CD4-positive, CD25-positive, alpha-beta regulatory T cell (primary cell): ENCODE data around the gene MRPL14. TPM values are rescaled to one million over a fixed set of nuclear protein-coding genes. Genes with fewer than 3 reads are reported as not detected.
A peak's percentile ranks its signal among the peaks of the same experiment; 100 is the strongest.
"Not testable (repeated sequence)": the region's sequence is repeated elsewhere in the genome, so short reads cannot be mapped to it uniquely, and the experiment has no call there.

Experiments used
- ATAC-seq, 2 donors: fragments of 150-1000 bp; cut with Tn5 transposase; one replicate each; pipeline ENCODE4 v1.10.0; 2021; ENCODE audit warnings: low read depth in 2 of 2, moderate number of reproducible peaks in 2 of 2, moderate library complexity in 1 of 2
- DNase-seq, 3 donors: peaks; one replicate each; pipeline versions ENCODE4 v3.0.0 to v3.0.0-alpha.2; 2012 to 2022; ENCODE audit warnings: mixed read lengths in 1 of 3
- H3K27ac ChIP-seq: one replicate; pipeline ENCODE4 v1.7.0; 2013; ENCODE audit warnings: mild to moderate bottlenecking, low read length; ENCODE audit not compliant: insufficient read depth, poor library complexity, severe bottlenecking
- H3K27me3 ChIP-seq: one replicate; pipeline ENCODE4 v1.7.0; 2013; ENCODE audit warnings: low read length; ENCODE audit not compliant: control insufficient read depth, insufficient read depth
- H3K36me3 ChIP-seq: one replicate; pipeline ENCODE4 v1.7.0; 2013; ENCODE audit warnings: mild to moderate bottlenecking, low read length, moderate library complexity; ENCODE audit not compliant: control insufficient read depth, insufficient read depth
- H3K4me1 ChIP-seq: 2 replicates; pipeline ENCODE4 v1.7.0; 2013; ENCODE audit warnings: mild to moderate bottlenecking, low read length; ENCODE audit not compliant: insufficient read depth, control insufficient read depth, poor library complexity, severe bottlenecking
- H3K4me3 ChIP-seq: one replicate; pipeline ENCODE4 v1.7.0; 2013; ENCODE audit warnings: low read depth, mild to moderate bottlenecking, low read length, moderate library complexity
- H3K9me3 ChIP-seq, 2 experiments: 1 replicate in 1 of 2; 2 replicates in 1 of 2; pipeline ENCODE4 v1.7.0; 2013; ENCODE audit warnings: low read length in 2 of 2, mild to moderate bottlenecking in 1 of 2, moderate library complexity in 1 of 2; ENCODE audit not compliant: control insufficient read depth in 2 of 2
- H3K27ac Mint-ChIP-seq, 3 donors: one replicate each; pipeline ENCODE4 v1.8.0; 2020 to 2022; ENCODE audit warnings: mild to moderate bottlenecking in 3 of 3, mixed read lengths in 3 of 3, moderate library complexity in 2 of 3
- H3K27me3 Mint-ChIP-seq: one replicate; pipeline ENCODE4 v1.8.0; 2022; ENCODE audit warnings: mild to moderate bottlenecking, mixed read lengths
- H3K36me3 Mint-ChIP-seq: one replicate; pipeline ENCODE4 v1.8.0; 2020; ENCODE audit warnings: mixed read lengths
- H3K4me1 Mint-ChIP-seq, 4 donors: one replicate each; pipeline ENCODE4 v1.8.0; 2020 to 2022; ENCODE audit warnings: mixed read lengths in 4 of 4, mild to moderate bottlenecking in 1 of 4
- H3K4me3 Mint-ChIP-seq, 4 donors: one replicate each; pipeline ENCODE4 v1.8.0; 2020 to 2022; ENCODE audit warnings: mild to moderate bottlenecking in 4 of 4, mixed read lengths in 4 of 4, moderate library complexity in 3 of 4
- H3K9me3 Mint-ChIP-seq, 7 donors: one replicate each; pipeline ENCODE4 v1.8.0; 2020 to 2022; ENCODE audit warnings: mixed read lengths in 7 of 7, mild to moderate bottlenecking in 3 of 7, moderate library complexity in 2 of 7
- polyA plus RNA-seq, 4 donors: library from polyadenylated mRNA; unstranded; fragments of 300-500 nt; fragmentation: Illumina TruSeq; gene quantifications; one replicate each; pipeline ENCODE4 v1.2.3, GENCODE V29; 2021
- total RNA-seq: library from RNA; stranded (reverse); gene quantifications from one replicate; pipeline ENCODE4 v1.2.3, GENCODE V29; 2022

MRPL14 gene
- total and polyA plus RNA-seq, 5 donors from 2014 or later: 11.8 to 101 (median 82.9) TPM

DNA sequence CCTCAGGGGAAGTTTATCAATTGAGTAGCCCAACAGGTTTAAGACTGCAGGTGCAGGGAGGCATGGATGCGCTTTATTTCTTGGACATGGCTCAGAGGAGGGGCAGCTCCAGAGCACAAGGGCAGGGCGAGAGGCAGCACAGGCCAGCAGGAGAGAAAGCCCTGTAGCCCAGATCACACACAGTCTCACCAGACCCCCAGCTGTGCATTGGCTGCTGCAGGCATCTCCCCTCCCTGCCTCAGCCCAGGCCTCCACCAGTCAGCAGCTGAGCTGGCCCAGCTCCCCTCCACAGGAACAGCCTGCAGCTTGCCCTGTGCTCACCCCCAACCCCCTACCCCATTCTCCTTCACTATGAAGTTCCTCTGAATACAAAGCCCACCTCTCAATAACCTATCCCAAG, 24.7 kb downstream of the MRPL14 start:
- peaks cover 5% of the 10 kb centered on the region for H3K36me3 Mint-ChIP-seq
- Histone ChIP-seq H3K9me3 (no peaks in the 10 kb centered on the region), H3K4me1 (no peaks in the 10 kb centered on the region), H3K4me3 (no peak overlapping the region), H3K36me3 (peaks cover 16% of the 10 kb centered on the region), H3K27ac (no peak overlapping the region), H3K27me3 (no peaks in the 10 kb centered on the region)
- H3K4me3 Mint-ChIP-seq: no peak overlapping the region
- H3K27me3 Mint-ChIP-seq: no peaks in the 10 kb centered on the region
- H3K4me1 Mint-ChIP-seq: peaks cover 0 to 8% (median 6%) of the 10 kb centered on the region in 4 donors
- ATAC-seq: no peak
- H3K9me3 Mint-ChIP-seq: no peaks in the 10 kb centered on the region
- DNase-seq: no peak
- H3K27ac Mint-ChIP-seq: peak overlapping the region in 1 of 3 donors; percentile 85

GRCh38 chr6:44101832-44102231, 25.4 kb downstream of the MRPL14 start:
- H3K9me3 ChIP-seq: no peaks in the 10 kb centered on the region
- DNase-seq: no peak
- H3K4me1 ChIP-seq: no peaks in the 10 kb centered on the region
- no peak for ATAC-seq
- H3K27me3 Mint-ChIP-seq: no peaks in the 10 kb centered on the region
- H3K27ac Mint-ChIP-seq: peak overlapping the region in 2 of 3 donors; percentile 40 to 85
- H3K36me3 ChIP-seq: peaks cover 16% of the 10 kb centered on the region
- no peak overlapping the region for H3K4me3 Mint-ChIP-seq
- peaks cover 5% of the 10 kb centered on the region for H3K36me3 Mint-ChIP-seq
- no peaks in the 10 kb centered on the region for H3K9me3 Mint-ChIP-seq
- H3K27me3 ChIP-seq: no peaks in the 10 kb centered on the region
- no peak overlapping the region for H3K27ac ChIP-seq
- peaks cover 0 to 8% (median 6%) of the 10 kb centered on the region in 4 donors for H3K4me1 Mint-ChIP-seq
- H3K4me3 ChIP-seq: no peak overlapping the region

DNA sequence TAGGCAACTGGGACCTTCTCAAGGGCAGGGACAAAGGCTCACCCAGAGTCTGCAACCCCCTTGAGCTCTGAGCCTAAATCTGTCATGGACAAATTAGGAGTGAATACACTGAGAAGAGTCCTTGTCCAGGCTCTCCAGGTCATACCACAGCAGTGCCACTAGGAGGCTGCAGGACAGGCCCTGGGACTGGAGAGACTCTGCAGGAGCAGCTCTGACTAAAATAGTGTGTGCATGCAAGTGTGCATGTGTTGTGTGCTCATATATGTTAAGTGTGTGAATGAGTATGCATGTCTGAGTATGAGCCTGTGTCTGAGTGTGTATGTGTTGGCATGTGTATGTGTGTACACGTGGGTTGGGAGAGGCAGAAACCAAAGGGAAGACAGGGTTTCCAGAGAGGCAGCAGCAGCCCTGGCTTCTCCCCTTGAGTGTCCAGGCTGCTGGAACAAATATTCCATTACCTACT, 27.1 kb downstream of the MRPL14 start:
- H3K4me1 Mint-ChIP-seq: peaks cover 0 to 10% (median 9%) of the 10 kb centered on the region in 4 donors
- H3K9me3 Mint-ChIP-seq: no peaks in the 10 kb centered on the region
- Histone ChIP-seq H3K36me3 (peaks cover 13% of the 10 kb centered on the region), H3K9me3 (no peaks in the 10 kb centered on the region), H3K4me3 (no peak overlapping the region), H3K27me3 (no peaks in the 10 kb centered on the region), H3K27ac (no peak overlapping the region), H3K4me1 (no peaks in the 10 kb centered on the region)
- ATAC-seq (no peak), DNase-seq (peak in 1 of 3 donors; percentile 27)
- H3K27ac Mint-ChIP-seq: peak overlapping the region in 2 of 3 donors; percentile 1 to 45
- no peaks in the 10 kb centered on the region for H3K36me3 Mint-ChIP-seq
- no peaks in the 10 kb centered on the region for H3K27me3 Mint-ChIP-seq
- no peak overlapping the region for H3K4me3 Mint-ChIP-seq

DNA sequence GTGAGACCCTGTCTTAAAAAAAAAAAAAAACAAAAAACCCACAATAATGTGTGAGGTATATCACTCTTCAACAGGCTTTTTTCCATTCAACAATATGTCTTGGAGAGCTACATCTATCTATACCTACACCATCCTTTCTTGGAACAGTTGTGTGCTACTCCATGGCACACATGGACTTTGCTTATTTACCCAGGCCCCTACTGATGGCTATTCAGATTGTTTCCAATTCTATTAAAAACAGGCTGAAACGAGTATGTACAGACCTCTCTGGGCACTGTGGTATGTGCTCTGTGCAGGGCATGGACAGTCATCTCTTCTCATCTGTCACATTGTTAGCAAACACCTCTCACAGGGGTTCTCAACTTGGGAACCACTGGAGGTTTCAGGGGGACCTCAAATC, 28.1 kb downstream of the MRPL14 start:
- no peaks in the 10 kb centered on the region for H3K9me3 ChIP-seq
- H3K36me3 ChIP-seq: peaks cover 6% of the 10 kb centered on the region
- H3K27me3 Mint-ChIP-seq: no peaks in the 10 kb centered on the region
- no peak overlapping the region for H3K27ac ChIP-seq
- peaks cover 4% of the 10 kb centered on the region for H3K36me3 Mint-ChIP-seq
- no peaks in the 10 kb centered on the region for H3K9me3 Mint-ChIP-seq
- no peaks in the 10 kb centered on the region for H3K27me3 ChIP-seq
- H3K27ac Mint-ChIP-seq: no peak overlapping the region
- H3K4me3 Mint-ChIP-seq: no peak overlapping the region
- DNase-seq (no peak), ATAC-seq (no peak)
- H3K4me1 ChIP-seq: no peaks in the 10 kb centered on the region
- no peak overlapping the region for H3K4me3 ChIP-seq
- peaks cover 0 to 10% (median 9%) of the 10 kb centered on the region in 4 donors for H3K4me1 Mint-ChIP-seq

DNA sequence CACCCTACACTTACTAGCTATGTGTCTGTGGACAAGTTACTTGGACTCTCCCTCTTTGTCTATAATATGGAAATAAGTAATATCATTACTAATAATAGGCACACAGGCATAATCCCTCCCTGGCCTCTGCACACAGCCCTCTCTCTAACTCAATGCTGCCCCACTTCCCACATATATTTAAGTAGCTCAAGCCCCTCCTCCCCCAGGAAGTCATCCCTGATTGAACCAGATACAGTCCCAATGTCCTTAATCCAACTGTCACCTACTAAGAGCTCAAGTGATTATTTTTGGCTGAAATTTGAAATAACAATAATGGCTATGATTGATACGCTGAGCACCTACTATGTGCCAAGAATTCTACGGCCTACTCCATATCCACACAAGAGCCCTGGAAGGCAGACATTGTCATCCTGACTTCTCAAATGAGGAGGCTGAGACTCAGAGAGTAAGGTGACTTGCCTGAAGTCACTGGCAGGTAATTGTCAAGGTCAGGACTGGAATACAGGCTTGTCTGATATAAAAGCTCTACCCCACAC, 29.4 kb downstream of the MRPL14 start:
- peaks cover 10% of the 10 kb centered on the region for H3K36me3 Mint-ChIP-seq
- H3K27ac ChIP-seq: no peak overlapping the region
- H3K4me1 ChIP-seq: no peaks in the 10 kb centered on the region
- H3K4me1 Mint-ChIP-seq: peaks cover 0 to 10% (median 9%) of the 10 kb centered on the region in 4 donors
- DNase-seq (no peak), ATAC-seq (no peak)
- H3K27ac Mint-ChIP-seq: peak overlapping the region; percentile 40 to 72 (median 67)
- H3K36me3 ChIP-seq: no peaks in the 10 kb centered on the region
- H3K9me3 ChIP-seq: no peaks in the 10 kb centered on the region
- no peak overlapping the region for H3K4me3 ChIP-seq
- H3K9me3 Mint-ChIP-seq: no peaks in the 10 kb centered on the region
- peak overlapping the region in 1 of 4 donors; percentile 18 for H3K4me3 Mint-ChIP-seq
- H3K27me3 ChIP-seq: no peaks in the 10 kb centered on the region
- no peaks in the 10 kb centered on the region for H3K27me3 Mint-ChIP-seq

DNA sequence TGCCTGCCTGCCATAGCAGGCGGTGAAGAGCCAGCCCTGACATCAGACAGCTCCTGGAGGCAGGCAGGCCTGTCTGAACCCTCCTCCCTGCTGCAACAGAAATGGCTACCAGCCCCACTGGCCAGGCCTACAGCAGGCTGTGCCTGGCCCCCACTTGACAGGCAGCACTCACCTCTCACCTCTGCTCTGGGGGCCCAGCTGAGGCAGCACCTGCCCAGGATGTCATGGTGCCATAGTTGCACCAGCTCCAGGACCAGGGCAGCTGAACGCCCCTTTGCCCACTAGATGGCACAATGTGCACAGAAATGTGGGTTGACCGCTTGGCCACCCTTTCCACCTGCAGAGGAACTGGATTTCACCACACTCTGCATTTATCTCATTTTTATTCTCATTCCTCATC, 30.6 kb downstream of the MRPL14 start:
- Mint-ChIP-seq H3K9me3 (no peaks in the 10 kb centered on the region), H3K36me3 (peaks cover 17% of the 10 kb centered on the region), H3K4me1 (peaks cover 0 to 10% (median 3%) of the 10 kb centered on the region in 4 donors), H3K27ac (peak overlapping the region in 1 of 3 donors; percentile 72), H3K27me3 (no peaks in the 10 kb centered on the region), H3K4me3 (no peak overlapping the region)
- Histone ChIP-seq H3K27me3 (no peaks in the 10 kb centered on the region), H3K4me3 (no peak overlapping the region), H3K27ac (no peak overlapping the region), H3K36me3 (no peaks in the 10 kb centered on the region), H3K4me1 (no peaks in the 10 kb centered on the region), H3K9me3 (no peaks in the 10 kb centered on the region)
- DNase-seq: peak; percentile 63 to 77 (median 72)
- ATAC-seq: peak; percentile 80 to 86

- not testable (repeated sequence) for H3K4me1 Mint-ChIP-seq, H3K27me3 Mint-ChIP-seq, H3K27me3 ChIP-seq, H3K4me1 ChIP-seq, H3K4me3 ChIP-seq, DNase-seq, H3K27ac Mint-ChIP-seq, H3K9me3 ChIP-seq, H3K9me3 Mint-ChIP-seq, H3K27ac ChIP-seq, H3K4me3 Mint-ChIP-seq, ATAC-seq, H3K36me3 ChIP-seq
- peaks cover 17% of the 10 kb centered on the region for H3K36me3 Mint-ChIP-seq
These were observed 32.0 kb downstream of the MRPL14 start for GRCh38 chr6:44095243-44095623.
